ENCODE measurements around the gene ACVRL1.

ACVRL1 gene

DNA sequence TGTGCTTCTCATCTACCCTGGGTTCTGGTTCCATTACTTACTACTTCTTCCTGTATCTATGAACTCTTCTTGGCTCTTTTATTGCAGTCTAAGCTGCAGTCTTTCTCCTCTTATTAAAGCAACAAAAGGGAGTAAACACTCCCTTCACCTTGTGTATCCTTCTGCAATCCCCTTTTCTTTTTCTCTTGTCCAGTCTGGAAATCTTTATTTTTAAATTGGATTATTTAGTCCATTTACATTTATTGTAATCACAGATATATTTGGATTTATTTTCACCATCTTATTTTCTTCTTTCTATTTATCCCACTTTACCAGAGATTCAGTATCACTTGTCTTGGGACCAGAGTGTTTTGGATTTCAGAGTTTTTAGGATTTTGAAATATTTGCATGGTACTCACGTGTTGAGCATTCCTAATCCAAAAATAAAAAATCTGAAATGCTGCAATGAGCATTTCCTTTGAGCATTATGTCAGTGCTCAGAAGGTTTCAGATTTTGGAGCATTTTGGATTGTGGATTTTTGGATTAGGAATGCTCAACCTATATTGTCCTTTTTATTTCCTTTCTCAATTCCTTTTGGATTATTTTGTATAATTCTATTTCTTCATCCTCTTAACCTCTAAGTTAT lies 37.4 kb downstream of the ACVRL1 start:
- ATAC-seq: no peak

DNA sequence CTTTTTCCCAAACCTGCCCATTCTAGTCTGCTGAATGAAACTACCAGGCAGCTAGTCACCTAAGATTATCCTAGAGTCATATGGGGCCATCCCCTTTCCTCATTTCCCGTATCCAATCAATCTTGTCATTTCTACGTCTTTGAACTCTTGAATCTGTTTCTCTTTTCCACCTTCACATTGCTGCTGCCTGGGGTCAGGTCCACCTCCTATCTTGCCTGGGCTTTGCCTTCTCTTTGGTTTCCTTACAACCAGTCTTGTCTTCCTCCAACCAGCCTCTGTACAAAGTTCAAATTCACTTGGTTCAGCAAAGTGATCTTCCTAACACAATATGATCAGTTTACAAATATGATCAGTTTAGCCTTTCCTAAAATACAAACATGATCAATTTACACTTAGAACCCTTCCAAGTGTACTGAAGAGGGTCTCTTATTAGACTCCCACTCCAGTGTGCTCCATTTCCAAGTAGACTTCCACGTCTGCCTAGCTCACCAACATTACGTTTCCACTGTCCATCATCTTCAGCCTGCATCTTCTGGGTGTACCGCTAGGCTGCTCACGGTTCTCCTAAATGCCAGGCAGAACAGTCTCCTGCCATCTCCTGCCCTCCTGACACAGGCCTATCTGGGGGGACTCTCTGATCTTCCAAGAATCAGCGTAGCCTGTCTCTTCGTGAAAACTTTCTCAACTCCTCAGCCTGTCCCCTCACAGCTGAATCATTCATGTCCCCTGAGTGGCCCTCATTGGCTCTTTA lies 40.1 kb downstream of the ACVRL1 start:
- no peak for ATAC-seq

DNA sequence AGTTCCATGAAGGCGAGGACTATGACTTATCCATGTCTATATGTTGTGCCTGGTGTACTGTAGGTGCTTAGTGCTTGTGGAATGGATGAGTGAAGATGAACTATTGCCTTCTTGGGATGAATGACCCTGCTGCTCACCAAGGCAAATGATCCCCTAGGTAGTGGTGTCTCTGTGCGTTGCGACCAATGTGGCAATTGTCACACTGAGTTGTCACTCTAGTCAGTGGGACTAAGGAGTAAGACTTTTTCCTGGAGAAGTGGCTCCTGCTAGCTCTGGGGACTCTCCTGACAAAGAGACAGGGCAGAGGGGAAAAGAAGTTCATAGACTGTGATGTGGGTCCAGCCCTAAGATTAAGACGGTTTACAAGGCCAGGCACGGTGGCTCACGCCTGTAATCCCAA lies 40.8 kb downstream of the ACVRL1 start:
- ATAC-seq: no peak

DNA sequence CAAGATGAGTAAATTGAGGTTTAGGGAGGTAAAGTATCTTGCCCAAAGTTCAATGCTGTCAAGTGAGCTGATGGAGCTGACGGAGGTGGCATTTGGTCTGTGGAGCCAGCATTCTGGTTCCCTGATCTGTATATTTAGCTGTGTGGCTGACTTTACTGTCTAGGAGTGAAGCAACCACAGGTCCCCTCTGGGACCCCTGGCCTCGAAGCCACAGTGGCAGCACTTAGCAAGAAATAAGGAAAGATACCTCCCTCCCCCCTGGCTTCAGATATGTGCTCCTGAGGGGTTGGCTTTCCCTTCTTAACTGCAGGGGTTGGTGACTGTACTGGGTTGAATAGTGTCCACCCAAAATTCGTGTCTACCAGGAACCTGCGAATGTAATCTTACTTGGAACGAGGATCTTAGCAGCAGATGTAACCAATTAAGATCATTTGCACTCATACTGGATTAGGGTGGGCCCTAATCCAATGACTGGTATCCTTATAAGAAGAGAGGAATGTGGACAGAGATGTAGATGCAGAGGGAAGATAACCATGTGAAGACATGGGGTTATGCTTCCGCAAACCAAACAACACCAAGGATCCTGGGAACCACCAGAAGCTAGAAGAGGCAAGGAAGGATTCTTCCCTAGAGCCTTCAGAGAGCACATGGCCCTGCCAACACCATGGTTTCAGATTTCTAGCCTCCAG lies 42.2 kb downstream of the ACVRL1 start:
- no peak for ATAC-seq

DNA sequence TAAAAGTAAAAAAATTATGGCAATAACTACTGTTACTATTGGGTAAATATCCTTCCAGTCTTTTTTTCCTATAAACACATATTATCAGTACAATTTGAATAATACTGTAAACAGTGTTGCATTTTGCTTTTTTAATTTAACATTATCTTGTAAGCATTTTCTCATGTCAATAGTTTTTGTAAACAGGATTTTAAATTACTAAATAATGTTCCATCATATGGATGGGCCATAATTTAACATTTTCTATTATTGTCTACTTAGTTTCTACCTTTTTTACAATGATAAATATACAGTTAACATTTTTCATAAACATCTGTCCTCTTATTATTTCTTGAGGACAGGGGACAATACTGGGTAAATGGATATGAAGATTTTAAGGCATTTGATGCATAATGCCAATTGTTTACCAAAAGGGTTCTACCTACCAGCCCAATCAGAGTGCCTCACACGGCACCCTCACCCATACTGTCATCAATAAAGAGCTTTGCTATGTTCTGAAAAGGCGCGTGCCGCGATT lies 43.4 kb downstream of the ACVRL1 start:
- ATAC-seq: peak; percentile 31 to 42

DNA sequence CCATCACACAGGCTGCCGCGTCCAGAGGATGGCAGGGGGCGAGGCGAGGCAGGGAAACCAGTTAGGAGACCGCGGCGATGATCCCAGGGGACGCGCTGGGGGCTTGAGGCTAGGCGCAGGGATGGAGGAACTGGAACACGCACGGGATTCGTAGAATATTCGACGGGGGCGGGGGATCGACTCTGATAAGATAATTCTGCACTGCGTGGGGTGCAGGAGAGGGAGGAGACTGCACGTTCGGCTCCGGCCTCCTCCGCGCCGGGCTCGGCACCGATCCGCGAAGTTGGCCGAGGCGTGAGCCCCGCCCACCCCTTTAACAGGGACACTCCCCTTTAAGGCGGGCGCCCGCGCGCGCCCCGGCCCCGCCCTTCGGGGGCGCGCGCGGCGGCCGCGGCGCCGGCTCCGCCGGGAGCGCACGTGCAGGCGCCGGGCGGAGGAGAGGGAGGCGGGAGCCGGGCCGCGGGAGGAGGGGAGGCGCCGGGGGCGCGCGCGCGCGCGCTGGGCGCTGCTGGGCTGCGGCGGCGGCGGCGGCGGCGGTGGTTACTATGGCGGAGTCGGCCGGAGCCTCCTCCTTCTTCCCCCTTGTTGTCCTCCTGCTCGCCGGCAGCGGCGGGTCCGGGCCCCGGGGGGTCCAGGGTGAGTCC lies 44.0 kb downstream of the ACVRL1 start, which contains the start of gene ACVR1B:
Gene ACVR1B, plus strand, starts transcription at position 501 of the 644 bp plus-strand sequence. Its CDS starts 45 bp downstream, at position 546.
- ATAC-seq: peak; percentile 94 to 96

DNA sequence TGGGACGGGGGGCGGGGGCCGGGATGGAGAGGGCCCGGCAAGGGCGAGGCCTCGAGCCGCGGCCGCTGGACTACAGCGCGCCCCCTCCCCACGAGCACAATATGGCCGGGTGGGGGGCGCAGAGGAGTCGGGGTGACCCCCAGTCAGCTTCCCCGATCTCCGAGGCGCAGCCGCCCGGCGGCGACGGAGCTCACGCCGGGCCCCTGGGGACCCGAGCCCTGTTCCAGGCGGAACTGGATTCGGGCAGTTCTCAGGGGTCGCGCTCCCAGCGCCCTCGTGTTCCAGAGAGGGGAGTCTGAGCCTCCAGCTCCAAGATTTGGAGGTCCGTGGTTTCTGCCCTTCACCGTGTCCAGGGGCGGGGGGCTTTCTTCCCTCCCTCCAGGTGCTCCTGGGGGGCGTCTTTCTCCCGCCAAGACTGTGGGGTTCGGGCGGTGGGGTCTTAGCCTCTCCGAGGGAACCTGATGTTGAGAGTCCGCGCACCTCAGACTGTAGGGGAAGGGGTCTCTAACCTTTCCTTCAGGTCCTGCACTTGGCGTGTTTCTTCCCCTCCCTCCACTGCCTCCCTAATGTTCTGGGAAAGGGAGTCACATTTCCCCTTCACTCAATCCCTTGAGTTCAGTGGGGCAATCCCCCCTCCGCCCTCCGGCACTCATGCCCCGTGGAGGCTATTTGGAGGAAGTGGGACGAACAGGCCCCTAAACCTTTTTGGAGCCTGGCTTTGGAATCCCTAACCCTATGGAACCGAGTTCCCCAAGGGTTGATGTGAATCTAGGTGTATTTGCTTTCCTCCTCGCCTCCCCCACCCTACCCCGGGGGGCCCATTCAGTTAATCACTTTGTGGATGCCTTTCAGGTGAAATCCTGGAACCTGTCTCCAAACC lies 44.8 kb downstream of the ACVRL1 start:
- no peak for ATAC-seq

DNA sequence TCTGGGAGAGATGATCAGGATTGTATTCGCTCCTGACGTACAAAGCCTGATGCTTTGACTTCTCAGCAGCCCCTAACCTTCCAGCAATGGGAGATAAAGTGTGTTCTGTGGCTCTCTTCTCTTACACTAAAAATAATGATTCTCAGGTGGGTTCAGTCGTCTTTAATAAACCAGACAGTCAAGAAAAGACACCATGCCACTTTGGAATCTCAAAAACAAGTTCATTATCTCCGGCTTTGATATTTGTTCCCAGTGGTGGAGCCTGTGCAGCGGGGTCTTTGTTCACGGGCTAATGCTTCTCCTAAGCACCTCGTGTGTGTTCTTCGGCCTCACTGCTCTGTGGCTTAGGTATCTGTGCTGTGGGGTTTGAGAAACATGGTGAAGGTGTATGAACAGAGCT lies 45.8 kb downstream of the ACVRL1 start:
- no peak for ATAC-seq

DNA sequence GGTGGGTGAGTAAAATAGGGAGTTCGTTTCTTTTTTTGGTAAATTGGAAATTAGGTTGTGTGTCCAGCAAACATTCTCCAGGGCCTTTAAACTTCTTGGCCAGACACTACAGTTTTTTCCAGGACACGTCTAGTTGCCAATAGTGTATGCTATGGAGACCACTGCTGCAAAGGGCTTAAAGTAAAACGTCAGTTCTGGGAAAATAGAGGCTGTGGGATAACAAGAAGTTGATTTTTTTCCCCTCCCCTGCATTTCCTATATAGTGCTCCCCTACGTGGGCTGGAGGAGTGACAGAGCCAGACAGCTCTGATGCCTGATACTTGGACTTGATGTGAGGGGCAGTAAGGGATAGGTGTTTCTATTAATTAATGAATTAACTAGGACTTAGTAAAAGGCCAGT lies 46.6 kb downstream of the ACVRL1 start:
- ATAC-seq: no peak

DNA sequence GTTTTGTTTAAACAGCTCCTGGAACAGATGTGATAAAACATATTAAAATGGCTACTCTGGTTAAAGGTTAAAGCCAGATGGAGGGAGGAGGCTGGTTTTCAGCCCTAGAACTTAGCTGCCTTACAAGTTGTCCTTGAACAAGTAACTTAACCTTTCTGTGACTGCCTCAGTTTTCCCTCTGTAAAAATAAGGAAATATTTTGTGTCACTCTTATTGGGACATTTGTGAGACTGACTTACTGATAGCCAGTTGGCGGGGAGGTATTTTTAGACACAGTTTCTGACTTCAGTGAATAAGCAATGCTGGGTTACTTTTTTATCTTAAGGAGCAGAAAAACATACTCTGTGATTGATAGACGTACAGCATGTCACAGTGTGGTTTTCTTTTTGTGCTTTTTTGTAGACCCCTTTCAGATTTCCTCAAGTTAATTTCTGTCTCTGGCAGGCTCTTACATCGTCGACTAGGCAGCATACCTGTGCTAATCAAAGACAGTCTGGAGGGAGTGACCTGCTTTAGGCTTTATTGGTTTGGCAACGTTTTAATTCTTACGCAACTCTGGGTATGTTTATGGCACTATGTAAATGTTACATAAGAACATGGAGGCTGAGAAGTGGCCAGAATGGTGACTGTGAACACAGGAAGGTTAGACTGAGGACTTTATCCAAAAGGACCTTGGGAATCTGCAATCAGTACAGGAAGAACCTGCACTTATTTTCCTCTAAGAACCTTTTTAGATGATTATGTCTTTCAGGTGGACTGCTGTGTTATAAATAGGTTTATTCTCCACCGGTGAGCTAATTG lies 47.5 kb downstream of the ACVRL1 start:
- no peak for ATAC-seq

DNA sequence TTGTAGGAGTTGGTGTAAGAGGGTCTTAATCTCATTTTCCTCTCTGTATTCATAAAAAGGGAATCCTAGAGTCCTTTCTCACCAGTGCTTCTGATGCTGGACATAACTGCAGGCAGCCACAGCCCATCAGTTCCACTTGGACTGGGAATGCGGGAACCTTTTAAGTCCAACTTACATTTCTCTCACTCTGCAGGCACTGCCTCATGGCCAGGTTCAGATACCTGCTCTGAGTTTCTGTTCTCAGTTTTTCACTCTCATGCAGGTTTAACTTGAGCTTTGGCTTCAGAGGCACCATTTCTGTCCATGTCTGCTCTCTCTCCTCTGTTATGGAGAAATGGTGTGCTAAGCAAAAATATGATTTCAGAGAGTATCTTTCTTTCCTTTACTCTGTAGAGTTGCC lies 48.4 kb downstream of the ACVRL1 start:
- ATAC-seq: no peak

DNA sequence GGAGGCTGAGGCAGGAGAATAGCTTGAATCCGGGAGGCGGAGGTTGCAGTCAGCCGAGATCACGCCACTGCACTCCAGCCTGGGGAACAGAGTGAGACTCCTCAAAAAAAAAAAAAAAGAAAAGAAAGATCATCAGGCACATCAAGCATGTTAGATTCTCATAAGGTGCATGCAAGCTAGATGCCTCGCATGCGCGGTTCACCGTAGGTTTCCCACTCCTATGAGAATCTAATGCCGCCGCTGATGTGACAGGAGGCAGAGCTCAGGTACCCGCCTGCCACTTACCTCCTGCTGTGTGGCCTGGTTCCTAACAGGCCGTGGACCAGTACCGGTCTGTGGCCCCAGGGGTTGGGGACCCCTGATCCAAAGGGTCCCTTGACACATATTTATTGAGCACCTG lies 51.2 kb downstream of the ACVRL1 start:
- ATAC-seq: no peak

DNA sequence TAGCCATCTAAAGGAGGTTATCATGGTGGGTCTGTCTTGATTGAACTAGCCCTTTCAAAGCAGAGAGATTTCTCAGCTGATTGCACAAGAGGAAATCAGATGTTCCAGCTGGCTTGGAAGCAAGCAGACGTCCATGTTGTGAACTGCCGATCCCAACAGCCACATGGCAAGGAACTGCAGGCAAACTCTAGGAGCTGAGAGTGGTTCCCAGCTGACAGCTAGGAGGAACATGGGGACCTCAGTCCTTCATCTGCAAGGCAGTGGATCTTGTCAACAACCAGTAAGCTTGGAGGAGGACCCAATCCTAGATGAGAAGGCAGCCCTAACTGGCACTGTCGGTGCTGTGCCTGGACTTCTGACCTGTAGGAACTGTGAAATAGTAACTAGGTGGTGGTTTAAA lies 51.9 kb downstream of the ACVRL1 start:
- ATAC-seq: no peak

DNA sequence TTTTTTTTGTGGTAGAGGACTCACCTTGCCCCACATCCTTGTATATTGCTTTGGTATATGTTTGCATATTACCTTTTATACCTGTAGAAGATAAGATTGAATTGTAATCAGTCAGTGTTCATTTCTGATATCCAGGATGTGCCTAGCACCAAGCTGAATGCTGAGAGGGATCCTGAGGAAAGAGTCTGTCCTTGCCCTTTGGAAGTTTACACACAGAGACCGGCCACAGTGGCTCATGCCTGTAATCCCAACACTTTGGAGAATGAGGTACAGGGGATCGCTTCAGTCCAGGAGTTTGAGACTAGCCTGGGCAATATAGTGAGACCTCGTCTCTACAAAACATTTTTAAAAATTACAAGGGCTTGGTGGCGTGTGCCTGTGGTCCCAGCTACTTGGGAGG lies 52.6 kb downstream of the ACVRL1 start:
- ATAC-seq: no peak

DNA sequence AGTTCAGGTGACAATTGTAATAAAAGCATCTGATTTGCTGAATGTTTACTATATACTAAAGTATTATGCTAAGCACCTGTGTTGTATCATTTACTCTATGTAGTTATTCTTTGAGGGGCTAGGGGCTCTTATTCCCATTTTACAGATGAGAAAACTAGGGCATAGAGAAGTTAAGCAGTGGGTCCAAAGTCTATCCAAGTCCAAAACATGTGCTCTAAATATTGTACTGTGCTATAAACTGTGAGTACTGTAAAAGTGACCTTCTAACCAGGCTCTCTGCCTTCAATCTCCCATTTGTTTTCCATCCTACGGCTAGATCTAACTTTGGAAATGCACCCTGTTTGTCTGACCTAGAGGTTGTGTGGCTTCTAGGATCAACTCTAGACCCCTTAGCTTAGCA lies 53.2 kb downstream of the ACVRL1 start:
- ATAC-seq: no peak

DNA sequence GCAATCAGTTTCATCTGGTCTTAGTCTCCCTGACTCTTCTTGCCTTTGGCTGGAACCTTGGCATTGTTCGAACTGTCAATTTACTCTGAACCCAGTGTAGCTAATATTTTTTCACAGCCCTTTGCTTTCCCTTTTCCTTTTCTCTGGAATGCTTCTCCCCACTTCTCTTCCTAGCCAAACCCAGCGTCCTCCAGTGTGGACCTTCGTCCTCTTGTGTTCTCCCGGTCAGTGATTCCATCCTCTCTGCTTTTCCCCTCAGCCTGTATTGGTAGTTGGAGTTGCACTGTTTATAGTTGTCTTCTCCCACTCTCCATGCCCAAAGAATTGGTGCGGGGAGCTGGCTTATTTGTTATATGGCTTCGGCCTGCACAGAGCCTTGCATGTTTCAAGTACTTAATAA lies 53.6 kb downstream of the ACVRL1 start:
- no peak for ATAC-seq

DNA sequence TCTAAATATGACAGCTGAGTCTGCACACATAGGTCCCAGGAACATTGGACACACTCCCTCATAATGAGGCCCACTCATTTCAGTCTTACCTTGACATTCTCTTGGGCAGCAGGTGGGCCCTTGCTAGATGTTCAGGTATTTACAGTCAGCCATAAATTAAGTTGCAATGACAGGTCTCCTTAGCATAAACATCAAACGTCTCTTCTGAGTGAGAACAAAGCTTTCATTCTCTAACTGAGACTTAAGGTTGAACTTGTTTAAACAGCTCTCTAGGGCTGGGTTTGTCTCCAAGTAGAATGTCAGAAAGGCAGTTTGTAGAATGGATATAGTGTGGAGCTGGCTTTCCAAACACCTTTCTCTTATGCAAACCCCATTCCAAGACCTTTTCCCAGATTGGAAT lies 54.5 kb downstream of the ACVRL1 start:
- no peak for ATAC-seq

DNA sequence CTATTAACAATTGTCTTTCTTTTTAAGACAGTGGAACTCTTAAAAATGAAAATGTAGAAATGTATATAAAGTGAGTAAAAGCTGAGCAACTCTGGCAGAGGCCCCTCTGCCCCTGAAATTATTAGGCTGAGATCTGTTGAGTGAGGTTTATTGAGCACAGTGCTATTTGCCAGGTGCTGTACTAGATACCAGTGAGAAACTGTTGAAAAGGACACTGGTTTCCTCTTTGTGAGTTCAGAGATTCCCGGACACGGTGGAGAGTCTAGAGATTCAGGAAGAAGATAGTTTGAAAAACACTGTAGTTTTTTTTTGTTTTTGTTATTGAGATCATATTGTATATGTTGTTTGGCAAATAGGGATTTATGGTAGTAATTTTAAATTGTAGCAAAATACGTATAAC lies 55.4 kb downstream of the ACVRL1 start:
- no peak for ATAC-seq

DNA sequence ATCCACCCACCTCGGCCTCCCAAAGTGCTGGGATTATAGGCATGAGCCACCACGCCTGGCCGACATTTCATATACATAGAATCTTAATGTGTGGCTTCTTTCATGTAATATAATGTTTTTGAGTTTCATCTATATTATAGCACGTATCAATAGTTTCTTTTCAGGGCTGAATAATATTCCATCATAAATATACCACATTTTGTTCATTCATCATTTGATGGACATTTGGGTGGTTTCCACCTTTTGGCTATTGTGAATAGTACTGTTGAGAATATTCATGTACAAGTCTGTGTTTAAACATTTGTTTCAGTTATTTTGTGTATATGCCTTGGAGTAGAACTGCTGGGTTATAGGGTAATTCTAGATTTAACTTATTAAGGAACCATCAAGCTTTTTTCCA lies 56.2 kb downstream of the ACVRL1 start:
- no peak for ATAC-seq

DNA sequence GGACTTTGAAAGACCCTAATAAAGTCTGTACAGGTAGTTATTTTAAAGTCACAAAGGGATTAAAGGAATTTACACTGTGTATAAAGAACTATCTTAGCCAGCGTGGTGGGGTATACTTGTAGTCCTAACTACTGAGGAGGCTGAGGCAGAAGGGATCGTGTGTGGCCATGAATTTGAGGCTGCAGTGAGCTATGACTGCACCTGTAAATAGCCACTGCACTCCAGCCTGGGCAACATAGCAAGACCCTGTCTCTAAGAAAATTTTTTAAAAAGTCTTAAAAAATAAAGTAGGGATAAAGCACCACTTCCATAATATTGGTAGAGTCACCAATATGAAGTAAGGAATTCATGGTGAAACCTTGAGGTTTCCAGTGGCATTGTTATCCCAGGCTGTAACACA lies 62.3 kb downstream of the ACVRL1 start:
- no peak for ATAC-seq

DNA sequence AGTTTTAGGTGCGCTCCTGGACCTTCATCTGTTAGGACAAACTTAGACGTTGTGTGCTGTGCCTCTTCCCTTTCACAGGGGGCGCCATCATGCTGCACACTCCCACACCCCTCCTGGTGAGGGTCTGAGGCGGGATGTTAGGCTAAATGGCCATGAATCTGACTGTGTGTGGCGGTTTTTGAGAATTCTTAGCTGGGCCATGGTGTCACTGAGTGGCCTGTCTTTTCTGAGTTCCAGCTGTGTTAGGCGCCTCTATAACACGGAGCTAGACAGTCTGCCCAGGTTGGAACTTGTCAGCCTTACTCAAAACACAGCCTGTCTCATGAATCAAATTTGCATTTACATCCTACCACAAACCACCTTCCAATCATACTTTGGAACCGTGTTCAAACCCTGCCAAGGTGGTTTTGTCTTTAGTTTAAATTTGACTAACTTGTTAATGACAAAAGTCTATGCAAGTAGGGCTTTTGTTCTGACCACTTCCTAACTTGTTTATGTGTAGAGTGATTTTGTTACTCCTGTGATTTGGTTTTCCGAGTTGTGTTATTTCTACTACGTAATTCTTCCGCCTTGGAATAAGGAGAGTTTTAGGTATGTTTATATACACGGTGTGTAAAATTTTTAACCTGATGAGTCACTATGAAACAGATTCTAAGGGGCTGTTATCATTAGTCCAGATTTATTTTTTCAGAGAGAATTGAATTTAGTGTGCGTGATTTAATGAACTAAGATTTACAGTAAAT lies 63.8 kb downstream of the ACVRL1 start:
- ATAC-seq: peak; percentile 94 to 96

Data from activated CD4-positive, CD25-positive, alpha-beta regulatory T cell treated with anti-CD3 and anti-CD28 coated beads, Interleukin-2, amount 50 U/mL, for 24 hours (primary cell).